Endodermal cell (in vitro differentiated cells): ENCODE measurements around the gene FLNC. TPM values are rescaled to one million over a fixed set of nuclear protein-coding genes. Genes with fewer than 3 reads are reported as not detected.

ENCODE experiments used
- DNase-seq: peaks from one replicate; pipeline ENCODE4 v3.0.0-alpha.2; 2017
- H3K27ac ChIP-seq: 2 replicates; pipeline ENCODE4 v1.5.1; 2013; ENCODE audit warnings: mild to moderate bottlenecking, low read depth, low read length, moderate library complexity
- H3K27me3 ChIP-seq: 2 replicates; pipeline ENCODE4 v1.6.1; 2013; ENCODE audit warnings: mild to moderate bottlenecking, low read length, moderate library complexity; ENCODE audit not compliant: insufficient read depth, control insufficient read depth, poor library complexity, severe bottlenecking
- H3K36me3 ChIP-seq: 2 replicates; pipeline ENCODE4 v1.7.0; 2013; ENCODE audit warnings: mild to moderate bottlenecking, low read length, moderate library complexity; ENCODE audit not compliant: control insufficient read depth, insufficient read depth
- H3K4me1 ChIP-seq: one replicate; pipeline ENCODE4 v1.7.0; 2013; ENCODE audit warnings: low read length; ENCODE audit not compliant: control insufficient read depth, insufficient read depth
- H3K4me3 ChIP-seq: 2 replicates; pipeline ENCODE4 v1.5.1; 2013; ENCODE audit warnings: mild to moderate bottlenecking, low read length, moderate library complexity
- H3K9ac ChIP-seq: 2 replicates; pipeline ENCODE4 v1.6.1; 2013; ENCODE audit warnings: mild to moderate bottlenecking, low read length, moderate library complexity; ENCODE audit not compliant: poor library complexity, severe bottlenecking; ENCODE audit errors: extremely low read depth
- H3K9me3 ChIP-seq: 2 replicates; pipeline ENCODE4 v1.6.1; 2013; ENCODE audit warnings: mild to moderate bottlenecking, low read length, moderate library complexity; ENCODE audit not compliant: control insufficient read depth
- H3K27ac Mint-ChIP-seq: 2 replicates; pipeline ENCODE4 v1.8.0; 2020; ENCODE audit warnings: mixed read lengths
- H3K27me3 Mint-ChIP-seq: 2 replicates; pipeline ENCODE4 v1.8.0; 2021; ENCODE audit warnings: mild to moderate bottlenecking, mixed read lengths; ENCODE audit not compliant: insufficient read depth
- H3K36me3 Mint-ChIP-seq: 2 replicates; pipeline ENCODE4 v1.8.0; 2020; ENCODE audit warnings: low read depth, mixed read lengths
- H3K4me1 Mint-ChIP-seq: 2 replicates; pipeline ENCODE4 v1.8.0; 2020; ENCODE audit warnings: mixed read lengths
- H3K4me3 Mint-ChIP-seq: 2 replicates; pipeline ENCODE4 v1.8.0; 2020; ENCODE audit warnings: mild to moderate bottlenecking, moderate library complexity, mixed read lengths
- H3K9me3 Mint-ChIP-seq: 2 replicates; pipeline ENCODE4 v1.8.0; 2020; ENCODE audit warnings: mild to moderate bottlenecking, mixed read lengths
- WGBS, 2 experiments: methylation state at CpG; one replicate each; pipeline versions ENCODE4 v1.1.5 to v1.1.7; 2013; ENCODE audit warnings: missing lambda C conversion rate in 2 of 2, mixed read lengths in 1 of 2; ENCODE audit not compliant: insufficient coverage in 1 of 2, insufficient read length in 1 of 2; 5-methylcytosine and 5-hydroxymethylcytosine counted together
- long read RNA-seq, 4 experiments: library from polyadenylated mRNA in 2 of 4; library from RNA in 1 of 4; library from capped mRNA in 1 of 4; stranded (forward) in 3 of 4; unstranded in 1 of 4; transcript quantifications; one replicate each; pipeline ENCODE4 v2.0.0, GENCODE V29; 2020 to 2021; ENCODE audit warnings: inconsistent platforms in 1 of 4
- polyA plus RNA-seq, 2 experiments: library from polyadenylated mRNA; stranded (reverse); fragments of 50-300 nt; gene quantifications; one replicate each; pipeline ENCODE4 v1.2.3, GENCODE V29; 2013
- total RNA-seq, 2 donors: library from RNA; stranded (reverse); fragmentation: NEBNext Ultra II Directional in 1 of 2; extraction: Animal tissue kit (Norgen Biotek cat#: 25700) in 1 of 2; gene quantifications; 2 replicates in 1 of 2; 3 replicates in 1 of 2; pipeline ENCODE4 v1.2.1, GENCODE V29; 2021
- TF ChIP-seq, protein P1 (sequence below): fragments of 200-600 bp; sonication (generic); conservative IDR thresholded peaks from 2 replicates; pipeline ENCODE4 v1.5.0; 2021; ENCODE audit warnings: antibody characterized with exemption, mild to moderate bottlenecking

Gene FLNC, protein sequence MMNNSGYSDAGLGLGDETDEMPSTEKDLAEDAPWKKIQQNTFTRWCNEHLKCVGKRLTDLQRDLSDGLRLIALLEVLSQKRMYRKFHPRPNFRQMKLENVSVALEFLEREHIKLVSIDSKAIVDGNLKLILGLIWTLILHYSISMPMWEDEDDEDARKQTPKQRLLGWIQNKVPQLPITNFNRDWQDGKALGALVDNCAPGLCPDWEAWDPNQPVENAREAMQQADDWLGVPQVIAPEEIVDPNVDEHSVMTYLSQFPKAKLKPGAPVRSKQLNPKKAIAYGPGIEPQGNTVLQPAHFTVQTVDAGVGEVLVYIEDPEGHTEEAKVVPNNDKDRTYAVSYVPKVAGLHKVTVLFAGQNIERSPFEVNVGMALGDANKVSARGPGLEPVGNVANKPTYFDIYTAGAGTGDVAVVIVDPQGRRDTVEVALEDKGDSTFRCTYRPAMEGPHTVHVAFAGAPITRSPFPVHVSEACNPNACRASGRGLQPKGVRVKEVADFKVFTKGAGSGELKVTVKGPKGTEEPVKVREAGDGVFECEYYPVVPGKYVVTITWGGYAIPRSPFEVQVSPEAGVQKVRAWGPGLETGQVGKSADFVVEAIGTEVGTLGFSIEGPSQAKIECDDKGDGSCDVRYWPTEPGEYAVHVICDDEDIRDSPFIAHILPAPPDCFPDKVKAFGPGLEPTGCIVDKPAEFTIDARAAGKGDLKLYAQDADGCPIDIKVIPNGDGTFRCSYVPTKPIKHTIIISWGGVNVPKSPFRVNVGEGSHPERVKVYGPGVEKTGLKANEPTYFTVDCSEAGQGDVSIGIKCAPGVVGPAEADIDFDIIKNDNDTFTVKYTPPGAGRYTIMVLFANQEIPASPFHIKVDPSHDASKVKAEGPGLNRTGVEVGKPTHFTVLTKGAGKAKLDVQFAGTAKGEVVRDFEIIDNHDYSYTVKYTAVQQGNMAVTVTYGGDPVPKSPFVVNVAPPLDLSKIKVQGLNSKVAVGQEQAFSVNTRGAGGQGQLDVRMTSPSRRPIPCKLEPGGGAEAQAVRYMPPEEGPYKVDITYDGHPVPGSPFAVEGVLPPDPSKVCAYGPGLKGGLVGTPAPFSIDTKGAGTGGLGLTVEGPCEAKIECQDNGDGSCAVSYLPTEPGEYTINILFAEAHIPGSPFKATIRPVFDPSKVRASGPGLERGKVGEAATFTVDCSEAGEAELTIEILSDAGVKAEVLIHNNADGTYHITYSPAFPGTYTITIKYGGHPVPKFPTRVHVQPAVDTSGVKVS (N-terminal part only)
- 10 to 100 TPM in 1 of 2 donors, 1 to 10 TPM in 1; 6.6 to 11.5 TPM for total RNA-seq
- 25.3 TPM for polyA plus RNA-seq (2013, experiment 1 of 2)
- 28.7 TPM for polyA plus RNA-seq (2013, experiment 2 of 2)
- long read RNA-seq, experiment 1, partial matches to known transcripts, result 4 of 6 reads
- long read RNA-seq, experiment 1, other reads (novel, unspliced or antisense), result 2 of 6 reads
- long read RNA-seq, experiment 2, full-length matches to known transcripts, result 2 of 10 reads
- long read RNA-seq, experiment 2, partial matches to known transcripts, result 8 of 10 reads
- long read RNA-seq, experiment 2, other reads (novel, unspliced or antisense), result 0 of 10 reads
- long read RNA-seq, experiment 3, partial matches to known transcripts, result 10 of 10 reads
- long read RNA-seq, experiment 3, other reads (novel, unspliced or antisense), result 0 of 10 reads
- long read RNA-seq, experiment 4, result 0 reads

DNA sequence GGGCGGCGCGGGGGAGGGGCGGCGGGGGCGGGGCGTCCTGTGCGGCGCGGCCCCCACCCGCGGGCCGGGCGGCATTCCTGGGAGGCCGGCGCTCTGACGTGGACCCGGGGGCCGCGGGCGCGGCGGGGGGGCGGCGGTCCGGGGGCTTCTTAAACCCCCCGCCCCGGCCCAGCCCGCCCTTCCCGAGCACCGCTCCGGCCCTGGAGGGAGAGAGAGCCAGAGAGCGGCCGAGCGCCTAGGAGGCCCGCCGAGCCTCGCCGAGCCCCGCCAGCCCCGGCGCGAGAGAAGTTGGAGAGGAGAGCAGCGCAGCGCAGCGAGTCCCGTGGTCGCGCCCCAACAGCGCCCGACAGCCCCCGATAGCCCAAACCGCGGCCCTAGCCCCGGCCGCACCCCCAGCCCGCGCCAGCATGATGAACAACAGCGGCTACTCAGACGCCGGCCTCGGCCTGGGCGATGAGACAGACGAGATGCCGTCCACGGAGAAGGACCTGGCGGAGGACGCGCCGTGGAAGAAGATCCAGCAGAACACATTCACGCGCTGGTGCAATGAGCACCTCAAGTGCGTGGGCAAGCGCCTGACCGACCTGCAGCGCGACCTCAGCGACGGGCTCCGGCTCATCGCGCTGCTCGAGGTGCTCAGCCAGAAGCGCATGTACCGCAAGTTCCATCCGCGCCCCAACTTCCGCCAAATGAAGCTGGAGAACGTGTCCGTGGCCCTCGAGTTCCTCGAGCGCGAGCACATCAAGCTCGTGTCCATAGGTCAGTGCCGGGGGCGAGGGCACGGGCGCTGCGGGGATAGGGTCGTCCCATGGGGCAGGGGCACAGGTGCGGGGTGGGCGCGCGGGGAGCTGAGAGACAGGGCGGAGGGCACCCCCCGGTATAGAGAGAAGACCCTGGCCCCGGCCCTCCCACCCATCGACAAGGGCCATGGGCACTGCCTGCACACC lies at the start of gene FLNC:
Gene FLNC, plus strand, starts transcription at position 176 of the 947 bp plus-strand sequence. Its CDS starts 232 bp downstream, at position 408.
- peak within 1 kb of the TSS; percentile 99 for H3K27ac ChIP-seq
- Mint-ChIP-seq H3K27me3 (peaks cover 39% of the 10 kb centered on the region), H3K36me3 (no peaks in the 10 kb centered on the region), H3K9me3 (no peaks in the 10 kb centered on the region), H3K4me3 (peak within 1 kb of the TSS; percentile 63), H3K27ac (no peak within 1 kb of the TSS), H3K4me1 (peaks cover 25% of the 10 kb centered on the region)
- H3K4me3 ChIP-seq, result peak within 1 kb of the TSS; percentile 80
- WGBS, 2 experiments, result 1 to 2% methylated on average over 67 to 108 of the region's 109 CpGs
- H3K9ac ChIP-seq, result peak within 1 kb of the TSS; percentile 47
- peaks cover under 1% of the 10 kb centered on the region for H3K36me3 ChIP-seq
- H3K4me1 ChIP-seq, result peaks cover 7% of the 10 kb centered on the region
- TF ChIP-seq, protein P1, sequence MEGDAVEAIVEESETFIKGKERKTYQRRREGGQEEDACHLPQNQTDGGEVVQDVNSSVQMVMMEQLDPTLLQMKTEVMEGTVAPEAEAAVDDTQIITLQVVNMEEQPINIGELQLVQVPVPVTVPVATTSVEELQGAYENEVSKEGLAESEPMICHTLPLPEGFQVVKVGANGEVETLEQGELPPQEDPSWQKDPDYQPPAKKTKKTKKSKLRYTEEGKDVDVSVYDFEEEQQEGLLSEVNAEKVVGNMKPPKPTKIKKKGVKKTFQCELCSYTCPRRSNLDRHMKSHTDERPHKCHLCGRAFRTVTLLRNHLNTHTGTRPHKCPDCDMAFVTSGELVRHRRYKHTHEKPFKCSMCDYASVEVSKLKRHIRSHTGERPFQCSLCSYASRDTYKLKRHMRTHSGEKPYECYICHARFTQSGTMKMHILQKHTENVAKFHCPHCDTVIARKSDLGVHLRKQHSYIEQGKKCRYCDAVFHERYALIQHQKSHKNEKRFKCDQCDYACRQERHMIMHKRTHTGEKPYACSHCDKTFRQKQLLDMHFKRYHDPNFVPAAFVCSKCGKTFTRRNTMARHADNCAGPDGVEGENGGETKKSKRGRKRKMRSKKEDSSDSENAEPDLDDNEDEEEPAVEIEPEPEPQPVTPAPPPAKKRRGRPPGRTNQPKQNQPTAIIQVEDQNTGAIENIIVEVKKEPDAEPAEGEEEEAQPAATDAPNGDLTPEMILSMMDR, result no peak
- no peaks in the 10 kb centered on the region for H3K9me3 ChIP-seq
- peaks cover 11% of the 10 kb centered on the region for H3K27me3 ChIP-seq
- DNase-seq, result peak; percentile 72

DNA sequence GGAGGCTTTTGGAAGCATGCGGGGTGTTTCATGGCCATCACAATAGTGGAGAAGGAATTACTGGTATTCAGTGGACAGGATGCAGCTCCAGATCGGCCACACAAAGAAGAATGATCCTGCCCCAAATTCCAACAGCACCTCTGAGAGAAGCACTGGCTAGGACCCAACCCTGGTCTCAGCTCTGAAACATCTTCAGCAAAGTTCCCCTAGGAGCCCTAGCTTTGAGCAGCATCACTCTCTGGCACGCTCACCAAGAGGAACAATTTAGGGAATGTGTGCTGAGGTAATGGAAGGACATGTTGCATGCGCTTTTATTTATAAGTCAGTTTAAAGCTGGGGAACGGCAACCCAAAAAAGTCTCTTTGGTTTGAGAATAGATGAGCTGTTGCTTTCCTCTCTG lies 49.1 kb upstream of the FLNC start:
- H3K27ac Mint-ChIP-seq, result no peak overlapping the region
- peaks cover 8% of the 10 kb centered on the region for H3K9me3 ChIP-seq

More for the DNA sequence above, 49.1 kb upstream of the FLNC start:
- TF ChIP-seq, protein P1, result no peak
- H3K4me1 ChIP-seq, result no peaks in the 10 kb centered on the region
- 91% methylated on average over 5 of the region's 5 CpGs; no CpG with 5 or more reads in 1 of the 2 experiments for WGBS, 2 experiments
- no peak overlapping the region for H3K27ac ChIP-seq
- no peak overlapping the region for H3K9ac ChIP-seq
- Mint-ChIP-seq H3K36me3 (no peaks in the 10 kb centered on the region), H3K27me3 (peaks cover 8% of the 10 kb centered on the region), H3K4me3 (no peak overlapping the region), H3K4me1 (peaks cover 14% of the 10 kb centered on the region), H3K9me3 (peaks cover 25% of the 10 kb centered on the region)
- DNase-seq, result no peak
- peaks cover 8% of the 10 kb centered on the region for H3K27me3 ChIP-seq
- H3K4me3 ChIP-seq, result no peak overlapping the region
- H3K36me3 ChIP-seq, result no peaks in the 10 kb centered on the region
